K562 (cell line): ENCODE data around the gene CHN2. TPM values are rescaled to one million over a fixed set of nuclear protein-coding genes. Genes with fewer than 3 reads are reported as not detected.

ENCODE experiments used
- ATAC-seq: fragments of 200-7000 bp; cut with Tn5 transposase; 3 replicates; pipeline ENCODE4 v1.9.1; 2020; ENCODE audit warnings: moderate library complexity
- BruUV-seq: library from RNA; stranded (reverse); fragments of 400-500 nt; replicated peaks from 2 replicates; lab custom pipeline; 2021; lab: Mats Ljungman, UMichigan
- CTCF ChIA-PET: fragments of 300-600 bp; formaldehyde crosslinking; extraction: SDS; loops from one replicate; lab custom pipeline; 2021; ENCODE audit warnings: low intra/inter-chr PET ratio; lab: Yijun Ruan, JAX
- POLR2A ChIA-PET: fragments of 300-600, 350-650 bp; sonication (Branson Sonifier 250); formaldehyde crosslinking; extraction: SDS; loops from one replicate; lab custom pipeline; 2021; ENCODE audit warnings: antibody characterized with exemption, inconsistent platforms; lab: Yijun Ruan, JAX
- DNase-seq, 4 experiments: peaks; one replicate each; pipeline versions ENCODE4 v3.0.0 to v3.0.0-alpha.2; 2011 to 2018; ENCODE audit warnings: low spot score in 3 of 4, mixed read lengths in 3 of 4; ENCODE audit errors: extremely low read depth in 1 of 4
- FAIRE-seq: peaks from 2 replicates; lab custom pipeline; 2011; peaks lifted over from hg19 to GRCh38; lab: Jason Lieb, UNC
- H2AFZ ChIP-seq: 2 replicates; pipeline ENCODE4 v1.6.0; 2011; ENCODE audit warnings: low read depth, low read length, control low read depth, inconsistent platforms
- H3K27ac ChIP-seq: fragments of 200-600 bp; 3 replicates; pipeline ENCODE4 v1.8.0; 2011; ENCODE audit warnings: low read depth, mild to moderate bottlenecking, control low read depth, inconsistent platforms, low read length, moderate library complexity, mixed read lengths; ENCODE audit errors: extremely low read depth
- H3K27me3 ChIP-seq, 2 experiments: fragments of 300-600 bp in 1 of 2; 2 replicates in 1 of 2; 3 replicates in 1 of 2; pipeline versions ENCODE4 v1.6.0 to v1.8.0; 2011; ENCODE audit warnings: inconsistent platforms in 2 of 2, low read length in 2 of 2, mild to moderate bottlenecking in 1 of 2, mixed read lengths in 1 of 2, moderate library complexity in 1 of 2; ENCODE audit not compliant: control insufficient read depth in 2 of 2, insufficient read depth in 2 of 2
- H3K36me3 ChIP-seq: fragments of 300-600 bp; 3 replicates; pipeline ENCODE4 v1.8.0; 2011; ENCODE audit warnings: mild to moderate bottlenecking, low read length, inconsistent platforms; ENCODE audit not compliant: control insufficient read depth, insufficient read depth
- H3K4me1 ChIP-seq, 2 experiments: fragments of 200-600 bp in 1 of 2; replicated peaks in 1 of 2; 2 replicates in 1 of 2; 3 replicates in 1 of 2; pipeline versions ENCODE4 v1.5.1 to v1.8.0; 2011; ENCODE audit warnings: inconsistent platforms in 2 of 2, low read length in 2 of 2, mild to moderate bottlenecking in 1 of 2, mixed read lengths in 1 of 2, moderate library complexity in 1 of 2; ENCODE audit not compliant: control insufficient read depth in 2 of 2, insufficient read depth in 2 of 2
- H3K4me2 ChIP-seq: 2 replicates; pipeline ENCODE4 v1.6.1; 2011; ENCODE audit warnings: low read length, control low read depth, inconsistent platforms, mixed read lengths; ENCODE audit not compliant: insufficient read depth
- H3K4me3 ChIP-seq: fragments of 200-600 bp; sonication (generic), shearing (Covaris generic); 2 replicates; pipeline ENCODE4 v1.5.1; 2016; ENCODE audit warnings: control low read depth, inconsistent platforms
- H3K79me2 ChIP-seq: fragments of 200-600 bp; 3 replicates; pipeline ENCODE4 v1.8.0; 2011; ENCODE audit warnings: low read length, inconsistent platforms; ENCODE audit not compliant: control insufficient read depth, insufficient read depth
- H3K9ac ChIP-seq, 2 experiments: 2 replicates each; pipeline versions ENCODE4 v1.6.0 to v1.6.1; 2011; ENCODE audit warnings: low read depth in 2 of 2, low read length in 2 of 2, control low read depth in 1 of 2, inconsistent platforms in 1 of 2, mild to moderate bottlenecking in 1 of 2, mixed read lengths in 1 of 2; ENCODE audit not compliant: insufficient read depth in 1 of 2
- H3K9me1 ChIP-seq: one replicate; pipeline ENCODE4 v1.6.0; 2011; ENCODE audit warnings: inconsistent platforms, mild to moderate bottlenecking, low read length, moderate library complexity; ENCODE audit not compliant: control insufficient read depth, insufficient read depth
- H3K9me3 ChIP-seq: replicated peaks from 2 replicates; pipeline ENCODE4 v1.5.1; 2011; ENCODE audit warnings: low read depth, low read length, inconsistent platforms; ENCODE audit not compliant: control insufficient read depth, insufficient read depth
- H4K20me1 ChIP-seq: replicated peaks from 2 replicates; pipeline ENCODE4 v1.6.1; 2011; ENCODE audit warnings: low read length, inconsistent platforms, mixed read lengths; ENCODE audit not compliant: control insufficient read depth, insufficient read depth
- CBFA2T2 ChIP-seq: fragments of 450-650 bp; conservative IDR thresholded peaks from 2 replicates; pipeline ENCODE4 v1.6.1; 2017; ENCODE audit warnings: mild to moderate bottlenecking
- JUND ChIP-seq, 2 experiments: IDR thresholded peaks; 2 replicates in 1 of 2; 3 replicates in 1 of 2; pipeline ENCODE4 v1.6.1; 2011; ENCODE audit warnings: borderline replicate concordance in 2 of 2, low read depth in 2 of 2, low read length in 2 of 2, improper control_type of control experiment in 1 of 2, missing biosample characterization in 1 of 2, missing genetic modification characterization in 1 of 2, missing genetic modification reagents in 1 of 2
- KDM5B ChIP-seq: fragments of 200-600 bp; sonication (generic); IDR thresholded peaks from 2 replicates; pipeline ENCODE4 v1.6.1; 2012; ENCODE audit warnings: low read depth, mild to moderate bottlenecking, moderate library complexity, low read length, control low read depth, inconsistent platforms; ENCODE audit not compliant: insufficient replicate concordance
- MAX ChIP-seq: sonication (generic); formaldehyde crosslinking; IDR thresholded peaks from 2 replicates; pipeline ENCODE4 v1.9.0; 2022; ENCODE audit warnings: mild to moderate bottlenecking, missing genetic modification reagents
- MEF2A ChIP-seq: IDR thresholded peaks from 2 replicates; pipeline ENCODE4 v1.6.1; 2011; ENCODE audit warnings: low read depth, mild to moderate bottlenecking, low read length, moderate library complexity; ENCODE audit not compliant: control insufficient read depth
- MITF ChIP-seq: IDR thresholded peaks from 2 replicates; pipeline ENCODE4 v1.6.1; 2014; ENCODE audit warnings: antibody characterized with exemption
- MTA2 ChIP-seq: fragments of 450-650 bp; IDR thresholded peaks from 2 replicates; pipeline ENCODE4 v1.6.1; 2016; ENCODE audit warnings: low read depth
- POLR3G ChIP-seq: IDR thresholded peaks from 2 replicates; pipeline ENCODE4 v1.6.1; 2011; ENCODE audit not compliant: insufficient read length, insufficient replicate concordance; ENCODE audit errors: extremely low read depth
- ZBTB9 ChIP-seq: fragments of 450-650 bp; formaldehyde crosslinking; IDR thresholded peaks from 2 replicates; pipeline ENCODE4 v1.4.0; 2020; ENCODE audit warnings: mild to moderate bottlenecking, moderate library complexity
- ZNF766 ChIP-seq: fragments of 200-800 bp; sonication (Bioruptor generic); conservative IDR thresholded peaks from 2 replicates; pipeline ENCODE4 v1.6.1; 2016; ENCODE audit warnings: missing genetic modification characterization, missing compliant biosample characterization
- WGBS: fragments of 100-300 bp; shearing (Covaris generic); methylation state at CpG from one replicate; pipeline ENCODE4 v1.1.6; 2016; ENCODE audit warnings: low coverage, mixed read lengths; ENCODE audit not compliant: insufficient coverage; ENCODE audit errors: missing lambda C conversion rate; 5-methylcytosine and 5-hydroxymethylcytosine counted together
- in situ Hi-C: fragments of 300-500 bp; cut with MboI; formaldehyde crosslinking; loops from 4 replicates; pipeline ENCODE4 v1.15.0; 2018; ENCODE audit warnings: inconsistent platforms, mixed read lengths
- intact Hi-C: fragments of 100-400 bp; cut with micrococcal nuclease; formaldehyde crosslinking; loops from 2 replicates; pipeline ENCODE4 v1.14.2; 2022
- polyA plus RNA-seq, 8 experiments: library from polyadenylated mRNA; depleted of rRNA in 4 of 8; stranded (reverse) in 5 of 8; unstranded in 3 of 8; fragments of >200 nt; fragmentation: Nextera tagmentation in 2 of 8; fragmentation: Illumina TruSeq in 1 of 8; extraction: Ambion mirVana in 2 of 8; extraction: Trizol in 1 of 8; gene quantifications; 2 replicates each; pipeline versions ENCODE4 v1.2.1 to v1.2.3, GENCODE V29; 2011 to 2014; ENCODE audit warnings: inconsistent platforms in 1 of 8, missing spikeins in 1 of 8
- total RNA-seq, 7 experiments: library from RNA; depleted of rRNA in 6 of 7; stranded (reverse); fragments of >200 nt in 6 of 7; fragmentation: Illumina TruSeq in 2 of 7; extraction: Trizol in 2 of 7; gene quantifications; 2 replicates each; pipeline versions ENCODE4 v1.2.1 to v1.2.3, GENCODE V29; 2011 to 2021; ENCODE audit warnings: low replicate concordance in 1 of 7

CHN2 gene
- total and polyA plus RNA-seq, 9 of the 15 experiments (the other 6 are each of a cell fraction or from before 2014, with no cell fraction given), result 0.12 to 2.1 (median 0.31) TPM; not detected in 1

GRCh38 chr7:29488977-29489376 lies 294.4 kb downstream of the CHN2 start:
- no peaks in the 10 kb centered on the region for H3K9me3 ChIP-seq
- H3K79me2 ChIP-seq, result no peaks in the 10 kb centered on the region
- no peak overlapping the region for H2AFZ ChIP-seq
- no peak overlapping the region for H3K27ac ChIP-seq
- H3K9ac ChIP-seq, result no peak overlapping the region
- ChIA-PET CTCF (no interaction called here), POLR2A (no interaction called here)
- no peak for ATAC-seq
- FAIRE-seq, result no peak
- TF ChIP-seq KDM5B (no peak), ZBTB9 (CRISPR knock-in tag) (no peak), MTA2 (no peak), CBFA2T2 (no peak)
- H3K4me2 ChIP-seq, result no peak overlapping the region
- in situ Hi-C loops, result no loop called here
- intact Hi-C loops, result no loop called here
- WGBS, result 0% methylated on average over 2 of the region's 2 CpGs
- no peaks in the 10 kb centered on the region for H3K4me1 ChIP-seq
- H3K4me3 ChIP-seq, result no peak overlapping the region
- H3K9me1 ChIP-seq, result no peaks in the 10 kb centered on the region
- H3K27me3 ChIP-seq, result peaks cover 8 to 19% of the 10 kb centered on the region in 2 experiments
- H4K20me1 ChIP-seq, result no peaks in the 10 kb centered on the region
- H3K36me3 ChIP-seq, result no peaks in the 10 kb centered on the region
- no TSS peak for BruUV-seq
- DNase-seq, result no peak

GRCh38 chr7:29490094-29490607 lies 295.6 kb downstream of the CHN2 start:
- Histone ChIP-seq H3K4me1 (no peaks in the 10 kb centered on the region), H3K4me3 (no peak overlapping the region), H3K9ac (no peak overlapping the region), H3K27me3 (peaks cover 8 to 19% of the 10 kb centered on the region in 2 experiments), H3K9me3 (no peaks in the 10 kb centered on the region), H2AFZ (no peak overlapping the region), H4K20me1 (no peaks in the 10 kb centered on the region), H3K36me3 (no peaks in the 10 kb centered on the region), H3K4me2 (no peak overlapping the region), H3K27ac (no peak overlapping the region), H3K79me2 (no peaks in the 10 kb centered on the region), H3K9me1 (no peaks in the 10 kb centered on the region)
- ATAC-seq, result no peak
- FAIRE-seq, result no peak
- intact Hi-C loops (no loop called here), in situ Hi-C loops (no loop called here)
- ChIA-PET CTCF (no interaction called here), POLR2A (no interaction called here)
- no TSS peak for BruUV-seq
- 11% methylated on average over 4 of the region's 4 CpGs for WGBS
- no peak for DNase-seq
- TF ChIP-seq MEF2A (no peak), MITF (no peak), ZNF766 (CRISPR knock-in tag) (no peak), MAX (CRISPR knock-in tag) (no peak), POLR3G (no peak), JUND (IDR thresholded peaks at IDR 0.05; ENCODE audit: borderline replicate concordance, low read depth, low read length) (no peak), JUND (tag; IDR thresholded peaks at IDR 0.05; ENCODE audit: borderline replicate concordance, low read depth, low read length) (no peak)
